ENCODE measurements around the gene UPK1B. TPM values are rescaled to one million over a fixed set of nuclear protein-coding genes. Genes with fewer than 3 reads are reported as not detected.

UPK1B gene
- total RNA-seq, 2 experiments from 2014 or later, result not detected

DNA sequence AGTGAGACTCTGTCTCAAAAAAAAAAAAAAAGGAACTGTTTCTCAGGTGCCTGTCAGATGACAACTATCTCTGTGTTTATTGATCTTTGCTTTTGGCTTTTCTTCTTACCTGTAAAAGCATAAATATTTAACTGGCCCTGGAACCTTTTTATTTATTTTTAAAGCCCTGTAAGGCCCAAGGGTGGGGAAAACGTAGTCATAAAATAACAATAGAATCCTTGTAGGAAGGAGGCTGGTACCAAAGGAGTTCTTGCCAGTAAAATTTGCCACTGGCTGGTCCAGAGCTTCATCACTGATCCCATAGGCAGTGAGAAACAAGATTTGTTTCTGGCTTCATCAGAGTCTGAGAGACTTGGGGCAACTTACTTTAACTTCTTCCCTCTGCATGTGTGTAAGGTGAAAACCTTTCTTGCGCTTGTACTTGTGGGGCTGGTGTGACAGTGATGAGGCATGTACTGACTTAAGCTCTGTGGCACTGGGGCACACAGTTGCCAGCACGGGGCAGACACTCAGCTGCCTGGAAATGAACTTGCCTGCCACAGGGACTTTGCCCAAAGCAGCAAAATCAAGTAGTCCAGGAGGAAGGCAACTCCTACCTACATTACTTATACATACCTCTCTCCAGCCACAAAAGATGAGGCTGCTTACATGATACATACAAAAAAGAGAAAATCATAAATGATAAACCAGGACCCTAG lies 47.7 kb downstream of the UPK1B start:
- no peaks in the 10 kb centered on the region for H3K9me3 ChIP-seq (ENCODE audit: low read length)
- H3K9me2 ChIP-seq (ENCODE audit: insufficient read depth, low read length), result no peaks in the 10 kb centered on the region
- DNase-seq (ENCODE audit: low spot score), result no peak
- peaks cover 83% of the 10 kb centered on the region for H3K36me3 ChIP-seq (ENCODE audit: insufficient read depth, low read length)
- ChIA-PET POLR2A (interaction anchor here (0.7 to 1.1 kb wide), 3 partner anchors 9 to 84 kb away, joined by 3 to 5 read pairs (median 3); no protein-coding TSS in a partner anchor), CTCF (ENCODE audit: unreplicated experiment) (no interaction called here)
- H2AFZ ChIP-seq (ENCODE audit: low read length), result no peak overlapping the region
- H3K4me2 ChIP-seq (ENCODE audit: low read length), result no peak overlapping the region
- H3K4me3 ChIP-seq (ENCODE audit: low read depth, low read length, poor library complexity, severe bottlenecking), result no peak overlapping the region
- BruUV-seq (replicated peaks), result no TSS peak
- TF ChIP-seq, protein P1, sequence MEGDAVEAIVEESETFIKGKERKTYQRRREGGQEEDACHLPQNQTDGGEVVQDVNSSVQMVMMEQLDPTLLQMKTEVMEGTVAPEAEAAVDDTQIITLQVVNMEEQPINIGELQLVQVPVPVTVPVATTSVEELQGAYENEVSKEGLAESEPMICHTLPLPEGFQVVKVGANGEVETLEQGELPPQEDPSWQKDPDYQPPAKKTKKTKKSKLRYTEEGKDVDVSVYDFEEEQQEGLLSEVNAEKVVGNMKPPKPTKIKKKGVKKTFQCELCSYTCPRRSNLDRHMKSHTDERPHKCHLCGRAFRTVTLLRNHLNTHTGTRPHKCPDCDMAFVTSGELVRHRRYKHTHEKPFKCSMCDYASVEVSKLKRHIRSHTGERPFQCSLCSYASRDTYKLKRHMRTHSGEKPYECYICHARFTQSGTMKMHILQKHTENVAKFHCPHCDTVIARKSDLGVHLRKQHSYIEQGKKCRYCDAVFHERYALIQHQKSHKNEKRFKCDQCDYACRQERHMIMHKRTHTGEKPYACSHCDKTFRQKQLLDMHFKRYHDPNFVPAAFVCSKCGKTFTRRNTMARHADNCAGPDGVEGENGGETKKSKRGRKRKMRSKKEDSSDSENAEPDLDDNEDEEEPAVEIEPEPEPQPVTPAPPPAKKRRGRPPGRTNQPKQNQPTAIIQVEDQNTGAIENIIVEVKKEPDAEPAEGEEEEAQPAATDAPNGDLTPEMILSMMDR (conservative IDR thresholded peaks at IDR 0.05; ENCODE audit: low read length), result no peak
- no peak for TF ChIP-seq EZH2phosphoT487 (IDR thresholded peaks at IDR 0.05; ENCODE audit: borderline replicate concordance, low read depth, low read length)
- no peaks in the 10 kb centered on the region for H3K79me2 ChIP-seq (ENCODE audit: insufficient read depth, low read depth, low read length)
- H3K4me1 ChIP-seq (ENCODE audit: insufficient read depth, low read length, poor library complexity, severe bottlenecking), result no peaks in the 10 kb centered on the region
- no peak overlapping the region for H3K27ac ChIP-seq (ENCODE audit: low read depth, low read length, poor library complexity, severe bottlenecking)
- intact Hi-C loops (cut with micrococcal nuclease; ENCODE audit: unreplicated experiment), result no loop called here
- no peaks in the 10 kb centered on the region for H4K20me1 ChIP-seq (ENCODE audit: insufficient read depth, low read length)

DNA sequence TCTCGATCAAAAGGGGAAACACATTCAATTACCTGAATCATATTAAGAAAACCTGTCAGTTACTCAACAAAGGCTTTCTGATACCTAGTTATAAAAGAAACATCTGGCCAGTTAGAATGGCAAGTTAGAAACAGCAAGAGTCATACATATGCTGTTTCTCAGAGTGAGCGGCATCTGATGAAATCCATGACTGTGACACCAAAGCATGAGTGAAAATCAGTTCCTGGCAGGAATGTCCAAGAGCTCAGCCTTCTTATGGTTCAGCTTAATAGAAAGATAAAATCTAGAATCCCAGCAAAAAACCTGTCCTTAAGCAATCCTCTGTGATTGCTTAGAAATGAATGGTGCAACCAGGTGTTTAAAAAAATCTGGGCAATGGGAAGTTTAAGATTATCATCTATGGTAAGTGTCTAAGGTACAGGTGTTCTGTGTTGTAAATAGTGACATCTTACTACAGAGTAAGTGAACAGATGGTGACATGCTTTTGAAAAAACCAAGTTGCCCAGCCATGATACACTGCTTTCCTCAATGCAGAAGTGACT lies 48.5 kb downstream of the UPK1B start:
- TF ChIP-seq, protein P1 (conservative IDR thresholded peaks at IDR 0.05; ENCODE audit: low read length), result no peak
- no peak for TF ChIP-seq EZH2phosphoT487 (IDR thresholded peaks at IDR 0.05; ENCODE audit: borderline replicate concordance, low read depth, low read length)
- intact Hi-C loops (cut with micrococcal nuclease; ENCODE audit: unreplicated experiment), result no loop called here
- DNase-seq (ENCODE audit: low spot score), result no peak
- Histone ChIP-seq H3K9me2 (ENCODE audit: insufficient read depth, low read length) (no peaks in the 10 kb centered on the region), H3K4me2 (ENCODE audit: low read length) (no peak overlapping the region), H4K20me1 (ENCODE audit: insufficient read depth, low read length) (no peaks in the 10 kb centered on the region), H3K4me1 (ENCODE audit: insufficient read depth, low read length, poor library complexity, severe bottlenecking) (no peaks in the 10 kb centered on the region), H2AFZ (ENCODE audit: low read length) (no peak overlapping the region), H3K79me2 (ENCODE audit: insufficient read depth, low read depth, low read length) (no peaks in the 10 kb centered on the region), H3K27ac (ENCODE audit: low read depth, low read length, poor library complexity, severe bottlenecking) (no peak overlapping the region), H3K36me3 (ENCODE audit: insufficient read depth, low read length) (peaks cover 83% of the 10 kb centered on the region), H3K9me3 (ENCODE audit: low read length) (no peaks in the 10 kb centered on the region), H3K4me3 (ENCODE audit: low read depth, low read length, poor library complexity, severe bottlenecking) (no peak overlapping the region)
- CTCF ChIA-PET (ENCODE audit: unreplicated experiment), result no interaction called here
- POLR2A ChIA-PET, result interaction anchor here (0.5 to 1.1 kb wide), 2 partner anchors 18 to 59 kb away, joined by 3 read pairs; no protein-coding TSS in a partner anchor
- BruUV-seq (replicated peaks), result no TSS peak

DNA sequence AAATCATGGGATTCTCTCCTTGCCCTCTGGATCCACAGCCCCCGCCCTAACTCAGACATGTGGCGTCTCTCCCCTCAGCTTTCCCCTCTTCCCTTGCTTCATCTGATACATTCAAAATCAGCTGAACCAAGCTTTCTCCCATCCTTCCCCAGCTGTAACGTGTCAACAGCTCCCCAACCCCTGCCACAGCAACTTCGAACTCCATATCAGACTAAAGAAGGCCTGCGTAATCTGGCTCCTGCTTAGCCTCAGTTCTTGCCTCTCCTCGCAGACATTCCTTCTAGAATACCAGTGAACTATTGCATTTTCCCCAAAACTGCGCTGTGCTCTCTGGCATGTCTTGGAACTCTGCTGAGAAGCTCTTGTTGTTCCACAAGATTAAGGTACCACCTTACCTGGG lies 49.0 kb downstream of the UPK1B start:
- Histone ChIP-seq H2AFZ (ENCODE audit: low read length) (no peak overlapping the region), H3K9me3 (ENCODE audit: low read length) (no peaks in the 10 kb centered on the region), H3K79me2 (ENCODE audit: insufficient read depth, low read depth, low read length) (no peaks in the 10 kb centered on the region), H3K4me2 (ENCODE audit: low read length) (no peak overlapping the region), H3K36me3 (ENCODE audit: insufficient read depth, low read length) (peaks cover 83% of the 10 kb centered on the region), H3K27ac (ENCODE audit: low read depth, low read length, poor library complexity, severe bottlenecking) (no peak overlapping the region), H3K9me2 (ENCODE audit: insufficient read depth, low read length) (no peaks in the 10 kb centered on the region), H3K4me1 (ENCODE audit: insufficient read depth, low read length, poor library complexity, severe bottlenecking) (no peaks in the 10 kb centered on the region), H3K4me3 (ENCODE audit: low read depth, low read length, poor library complexity, severe bottlenecking) (no peak overlapping the region), H4K20me1 (ENCODE audit: insufficient read depth, low read length) (no peaks in the 10 kb centered on the region)
- ChIA-PET CTCF (ENCODE audit: unreplicated experiment) (no interaction called here), POLR2A (interaction anchor here (0.5 kb wide), 1 partner anchor 58 kb away, joined by 3 read pairs; no protein-coding TSS in a partner anchor)
- intact Hi-C loops (cut with micrococcal nuclease; ENCODE audit: unreplicated experiment), result no loop called here
- BruUV-seq (replicated peaks), result no TSS peak
- TF ChIP-seq, protein P1 (conservative IDR thresholded peaks at IDR 0.05; ENCODE audit: low read length), result no peak
- TF ChIP-seq EZH2phosphoT487 (IDR thresholded peaks at IDR 0.05; ENCODE audit: borderline replicate concordance, low read depth, low read length), result no peak
- DNase-seq (ENCODE audit: low spot score), result no peak

Data from OCI-LY7 (cell line).